HG03280 (cell line): ENCODE data around the gene IGDCC3.

Experiments
- ATAC-seq: cut with Tn5 transposase; IDR thresholded peaks from one replicate; pipeline ENCODE4 v1.9.1; 2021; ENCODE audit warnings: mild to moderate bottlenecking, moderate library complexity; ENCODE audit not compliant: unreplicated experiment

The IGDCC3 gene

GRCh38 chr15:65302061-65302460, 75.7 kb downstream of the IGDCC3 start:
- no peak for ATAC-seq

DNA sequence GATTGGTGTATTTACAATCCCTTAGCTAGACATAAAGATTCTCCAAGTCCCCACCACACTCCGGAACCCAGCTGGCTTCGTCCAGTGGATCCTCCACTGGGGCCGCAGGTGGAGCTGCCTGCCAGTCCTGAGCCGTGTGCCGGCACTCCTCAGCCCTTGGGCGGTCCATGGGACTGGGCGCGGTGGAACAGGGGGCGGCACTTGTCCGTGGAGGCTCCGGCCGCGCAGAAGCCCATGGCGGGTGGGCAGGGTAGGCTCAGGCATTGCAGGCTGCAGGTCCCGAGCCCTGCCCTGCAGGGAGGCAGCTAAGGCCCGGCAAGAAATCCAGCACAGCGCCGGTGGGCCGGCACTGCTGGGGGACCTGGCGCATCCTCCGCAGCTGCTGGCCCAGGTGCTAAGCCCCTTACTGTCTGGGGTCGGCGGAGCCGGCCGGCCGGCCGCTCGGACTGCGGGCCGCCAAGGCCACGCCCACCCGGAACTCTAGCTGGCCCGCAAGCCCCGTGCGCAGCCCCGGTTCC, 76.8 kb downstream of the IGDCC3 start:
- ATAC-seq = no peak

DNA sequence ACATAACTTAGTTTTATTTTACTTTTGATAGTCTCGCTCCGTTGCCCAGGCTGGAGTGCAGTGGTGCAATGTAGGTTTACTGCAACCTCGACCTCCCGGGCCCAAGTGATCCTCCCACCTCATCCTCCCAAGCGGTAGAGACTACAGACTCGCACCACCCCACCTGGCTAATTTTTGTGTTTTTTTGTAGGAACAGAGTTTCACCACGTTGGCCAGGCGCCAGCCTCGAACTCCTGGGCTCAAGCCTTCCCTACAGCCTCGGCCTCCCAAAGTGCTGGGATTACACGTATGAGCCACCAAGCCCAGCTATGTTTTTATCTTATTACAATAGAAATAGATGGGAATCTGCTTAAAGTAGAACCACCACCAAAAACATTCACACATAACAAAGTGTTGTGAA, 79.1 kb downstream of the IGDCC3 start:
- ATAC-seq = no peak

DNA sequence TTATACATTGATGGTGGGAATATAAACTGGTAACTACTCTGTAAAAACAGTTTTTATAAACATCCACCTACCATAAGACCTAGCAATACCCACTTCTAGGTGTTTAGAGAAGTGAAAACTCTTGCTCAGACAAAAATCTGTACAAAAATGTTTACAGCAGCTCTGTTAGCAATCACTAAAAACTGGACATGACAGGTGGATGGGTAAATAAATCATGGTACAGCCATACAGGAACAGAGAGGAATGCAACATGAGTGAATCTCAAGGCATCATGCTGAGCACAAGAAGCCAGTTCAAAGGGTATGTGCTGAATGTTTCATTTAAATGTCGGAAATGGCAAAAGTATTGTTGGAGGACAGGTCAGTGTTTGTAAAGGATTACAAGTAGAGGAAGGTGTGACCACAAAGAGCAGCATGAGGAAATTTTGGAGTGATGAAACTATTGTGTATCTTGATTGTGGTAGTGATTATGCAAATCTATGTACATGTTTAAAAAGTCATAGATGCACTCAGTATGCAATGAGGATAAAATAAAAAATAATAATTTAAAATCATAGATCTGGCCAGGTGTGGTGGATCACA, 84.8 kb downstream of the IGDCC3 start:
- no peak for ATAC-seq

GRCh38 chr15:65290228-65290627, 87.6 kb downstream of the IGDCC3 start:
- no peak for ATAC-seq

DNA sequence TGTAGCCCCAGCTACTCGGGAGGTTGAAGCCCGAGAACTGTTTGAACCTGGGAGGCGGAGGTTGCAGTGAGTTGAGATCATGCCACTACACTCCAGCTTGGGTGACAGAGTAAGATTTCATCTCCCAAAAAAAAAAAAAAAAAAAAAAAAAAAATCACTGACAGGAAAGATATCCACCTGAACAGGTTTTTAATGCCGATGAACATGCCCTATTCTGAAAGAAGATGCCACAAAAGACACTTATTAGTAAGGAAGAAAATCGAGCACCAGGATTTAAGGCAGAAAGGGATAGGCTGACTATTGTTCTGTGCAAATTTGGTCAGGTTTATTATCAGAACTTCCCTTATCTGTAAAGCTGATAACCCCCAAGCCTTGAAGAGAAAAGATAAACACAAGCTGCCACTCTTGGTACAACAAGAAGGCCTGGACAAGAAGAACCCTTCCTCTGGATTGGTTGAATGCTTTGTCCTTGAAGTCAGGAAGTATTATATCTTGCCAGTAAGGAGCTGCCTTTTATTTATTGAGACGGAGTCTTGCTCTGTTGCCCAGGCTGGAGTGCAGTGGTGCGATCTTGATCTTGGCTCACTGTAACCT, 88.4 kb downstream of the IGDCC3 start:
- ATAC-seq = no peak

DNA sequence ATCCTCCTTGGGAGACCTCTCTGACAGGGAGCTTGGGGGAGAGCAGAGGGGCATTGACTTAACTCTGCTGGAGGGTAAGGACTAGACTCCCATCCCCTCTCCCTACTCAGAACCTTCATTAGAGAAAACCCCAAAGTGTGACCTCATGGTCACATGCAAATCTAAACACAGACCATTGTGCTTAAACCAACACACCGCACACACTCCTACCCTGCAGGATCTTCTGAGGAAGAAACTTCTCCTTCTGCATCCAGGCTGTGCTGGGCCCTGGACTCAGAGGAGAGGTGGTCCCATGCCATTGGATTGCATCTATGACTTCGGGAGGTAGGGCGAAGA, 90.3 kb downstream of the IGDCC3 start:
- no peak for ATAC-seq

GRCh38 chr15:65286704-65287519, 90.9 kb downstream of the IGDCC3 start, which contains the start of gene PARP16:
Gene PARP16 (minus strand): TSS chr15:65286883. CDS start chr15:65286426, 457 bp downstream.
- peak; percentile 93 for ATAC-seq

DNA sequence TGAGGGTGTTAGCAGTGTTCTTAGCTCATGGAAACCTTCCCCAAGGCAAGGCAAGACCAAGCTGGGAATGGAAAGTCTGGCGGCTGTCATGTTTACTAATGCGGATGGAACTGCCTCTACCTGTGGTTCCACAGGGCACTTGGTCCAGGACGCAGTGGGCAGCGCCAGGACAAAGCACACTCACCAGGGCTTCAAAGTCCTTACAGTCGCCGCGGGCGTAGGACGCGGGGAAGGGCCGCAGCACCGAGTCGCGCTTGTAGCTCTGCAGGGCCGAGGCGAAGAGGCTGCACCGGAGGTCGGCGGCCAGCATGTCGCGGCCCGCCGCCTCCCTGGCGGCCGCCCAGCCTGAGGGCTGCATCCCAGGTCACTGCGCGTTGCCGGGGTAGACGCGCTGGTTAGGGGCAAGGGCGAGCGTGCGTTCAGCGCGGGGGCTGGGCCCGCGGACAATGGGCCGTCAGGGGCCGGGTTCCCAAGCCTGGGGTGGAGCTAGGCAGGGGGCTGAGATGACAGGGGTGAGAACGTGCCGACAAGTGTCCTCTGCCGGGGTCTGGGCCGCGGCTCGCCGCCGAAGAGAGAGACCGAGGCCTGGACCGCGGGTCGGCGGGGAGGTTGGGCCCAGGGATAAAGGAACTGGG, 91.6 kb downstream of the IGDCC3 start:
- ATAC-seq = peak; percentile 32

DNA sequence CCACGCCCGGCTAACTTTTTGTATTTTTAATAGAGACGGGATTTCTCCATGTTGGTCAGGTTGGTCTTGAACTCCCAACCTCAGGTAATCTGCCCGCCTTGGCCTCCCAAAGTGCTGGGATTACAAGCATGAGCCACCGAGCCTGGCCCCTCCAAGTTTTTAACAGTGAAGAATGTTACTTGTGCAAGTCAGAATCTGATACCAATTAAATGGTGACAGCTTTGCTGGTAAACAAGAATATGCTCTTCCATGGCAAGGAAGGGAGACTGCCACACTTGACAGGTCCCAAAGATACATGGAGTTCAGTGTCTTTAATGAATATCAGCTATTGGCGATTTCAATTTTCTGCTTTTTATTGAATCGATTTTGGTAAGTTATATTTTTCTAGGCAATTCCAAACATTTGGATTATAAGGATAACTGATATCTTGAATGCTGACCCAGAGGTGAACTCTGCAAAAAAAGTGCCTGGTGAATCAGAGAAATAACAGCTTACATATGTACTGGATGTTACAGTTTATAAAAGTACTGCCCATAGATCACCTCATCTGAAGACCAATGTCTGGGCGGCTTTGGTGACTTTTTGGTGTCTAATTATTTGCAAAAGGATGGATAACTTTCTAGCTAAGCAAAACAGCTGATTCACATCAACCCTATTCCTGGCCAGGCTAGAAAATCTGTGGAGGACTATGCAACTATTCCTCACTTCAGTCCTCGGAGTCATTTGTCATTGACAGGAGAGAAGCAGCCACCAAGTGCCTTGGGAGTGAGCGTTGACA, 92.3 kb downstream of the IGDCC3 start:
- no peak for ATAC-seq

GRCh38 chr15:65278480-65278879, 99.3 kb downstream of the IGDCC3 start:
- ATAC-seq = no peak
